Measurements from ENCODE around the gene MMP17.

MMP17 gene

GRCh38 chr12:131816495-131816894 is 11.7 kb upstream of the MMP17 start:
- Histone ChIP-seq H3K27me3 (peaks cover 0 to 6% (median 0%) of the 10 kb centered on the region in 11 experiments; a peak in 1 of 22 replicates), H3K4me1 (peaks cover 37 to 60% (median 54%) of the 10 kb centered on the region in 10 experiments), H3K36me3 (peaks cover 0 to 44% (median 11%) of the 10 kb centered on the region in 11 experiments; a peak in 10 of 22 replicates), H3K9me3 (replicated peaks in 1 of 11) (peaks cover 18 to 38% (median 26%) of the 10 kb centered on the region in 11 experiments), H3K4me3 (peak overlapping the region in 4 of 10 experiments; percentile 53 to 71 (median 60); a peak in 4 of 20 replicates), H3K4me2 (peak overlapping the region in 10 of 11 experiments; percentile 80 to 95 (median 90); a peak in 21 of 22 replicates), H3K27ac (peak overlapping the region in 9 of 11 experiments; percentile 70 to 92 (median 89); a peak in 15 of 22 replicates), H3K9ac (peak overlapping the region in 8 of 11 experiments; percentile 44 to 83 (median 72); a peak in 10 of 22 replicates), H4K20me1 (no peaks in the 10 kb centered on the region)
- no peak for TF ChIP-seq Cebpa-rat (IDR thresholded peaks at IDR 0.05)

- Histone ChIP-seq H3K27ac (peak overlapping the region in 10 of 11 experiments; percentile 37 to 92 (median 88); a peak in 19 of 22 replicates), H3K4me1 (peaks cover 37 to 64% (median 57%) of the 10 kb centered on the region in 10 experiments), H3K36me3 (peaks cover 0 to 36% (median 11%) of the 10 kb centered on the region in 11 experiments; a peak in 10 of 22 replicates), H3K9me3 (replicated peaks in 1 of 11) (peaks cover 16 to 30% (median 22%) of the 10 kb centered on the region in 11 experiments), H3K4me2 (peak overlapping the region; percentile 80 to 96 (median 90)), H3K9ac (peak overlapping the region; percentile 42 to 83 (median 68); a peak in 19 of 22 replicates), H3K27me3 (peaks cover 0 to 6% (median 0%) of the 10 kb centered on the region in 11 experiments; a peak in 1 of 22 replicates), H3K4me3 (peak overlapping the region in 9 of 10 experiments; percentile 35 to 71 (median 53); a peak in 17 of 20 replicates), H4K20me1 (no peaks in the 10 kb centered on the region)
- no peak for TF ChIP-seq Cebpa-rat (IDR thresholded peaks at IDR 0.05)
These were observed 11.0 kb upstream of the MMP17 start for GRCh38 chr12:131817241-131817640.

GRCh38 chr12:131818821-131819585 is 9.2 kb upstream of the MMP17 start:
- Histone ChIP-seq H3K4me3 (peak overlapping the region in 8 of 10 experiments; percentile 23 to 71 (median 55); a peak in 14 of 20 replicates), H3K9me3 (replicated peaks in 1 of 11) (peaks cover 0 to 12% (median 6%) of the 10 kb centered on the region in 11 experiments; a peak in 14 of 22 replicates)

GRCh38 chr12:131824450-131824849 is 3.7 kb upstream of the MMP17 start:
- Histone ChIP-seq H3K4me2 (no peak overlapping the region; a peak in 1 of 22 replicates), H3K9me3 (replicated peaks in 1 of 11) (no peaks in the 10 kb centered on the region), H3K27ac (no peak overlapping the region), H3K27me3 (peaks cover 11 to 20% (median 14%) of the 10 kb centered on the region in 11 experiments), H3K9ac (no peak overlapping the region), H4K20me1 (peaks cover 0 to 16% (median 10%) of the 10 kb centered on the region in 11 experiments; a peak in 18 of 22 replicates), H3K4me1 (peaks cover 13 to 66% (median 61%) of the 10 kb centered on the region in 10 experiments), H3K36me3 (no peaks in the 10 kb centered on the region), H3K4me3 (no peak overlapping the region)
- no peak for TF ChIP-seq Cebpa-rat (IDR thresholded peaks at IDR 0.05)

More at GRCh38 chr12:131818821-131819585, 9.2 kb upstream of the MMP17 start:
- H3K9ac ChIP-seq: peak overlapping the region in 10 of 11 experiments; percentile 34 to 83 (median 78); a peak in 19 of 22 replicates
- H3K27me3 ChIP-seq: peaks cover 0 to 6% (median 0%) of the 10 kb centered on the region in 11 experiments; a peak in 1 of 22 replicates
- H3K4me1 ChIP-seq: peaks cover 37 to 64% (median 57%) of the 10 kb centered on the region in 10 experiments
- peak in 9 of 11 experiments; percentile 71 to 98 (median 96); a peak in 17 of 22 replicates for TF ChIP-seq Cebpa-rat (IDR thresholded peaks at IDR 0.05)
- no peaks in the 10 kb centered on the region for H4K20me1 ChIP-seq
- peak overlapping the region; percentile 80 to 95 (median 90) for H3K4me2 ChIP-seq
- peak overlapping the region in 10 of 11 experiments; percentile 34 to 92 (median 88); a peak in 19 of 22 replicates for H3K27ac ChIP-seq
- peaks cover 0 to 19% (median 0%) of the 10 kb centered on the region in 11 experiments; a peak in 6 of 22 replicates for H3K36me3 ChIP-seq

GRCh38 chr12:131825146-131825892 is 2.9 kb upstream of the MMP17 start:
- H3K36me3 ChIP-seq: no peaks in the 10 kb centered on the region
- peak overlapping the region in 4 of 11 experiments; percentile 6 to 52 (median 34); a peak in 6 of 22 replicates for H3K27ac ChIP-seq
- peaks cover 18 to 66% (median 61%) of the 10 kb centered on the region in 10 experiments for H3K4me1 ChIP-seq
- H3K9me3 ChIP-seq (replicated peaks in 1 of 11): no peaks in the 10 kb centered on the region
- TF ChIP-seq Cebpa-rat (IDR thresholded peaks at IDR 0.05): no peak
- H3K4me2 ChIP-seq: peak overlapping the region in 10 of 11 experiments; percentile 7 to 81 (median 66); a peak in 19 of 22 replicates
- H3K27me3 ChIP-seq: peaks cover 20 to 29% (median 22%) of the 10 kb centered on the region in 11 experiments
- H3K4me3 ChIP-seq: no peak overlapping the region
- peak overlapping the region in 3 of 11 experiments; percentile 11 to 41 (median 15); a peak in 4 of 22 replicates for H3K9ac ChIP-seq
- peaks cover 0 to 25% (median 19%) of the 10 kb centered on the region in 11 experiments; a peak in 19 of 22 replicates for H4K20me1 ChIP-seq

GRCh38 chr12:131826097-131826928 is 1.9 kb upstream of the MMP17 start:
- peaks cover 30 to 39% (median 32%) of the 10 kb centered on the region in 11 experiments for H3K27me3 ChIP-seq
- no peaks in the 10 kb centered on the region for H3K36me3 ChIP-seq
- peaks cover 15 to 66% (median 61%) of the 10 kb centered on the region in 10 experiments; a peak in 19 of 20 replicates for H3K4me1 ChIP-seq
- no peak for TF ChIP-seq Cebpa-rat (IDR thresholded peaks at IDR 0.05)
- peak overlapping the region in 10 of 11 experiments; percentile 7 to 81 (median 66); a peak in 19 of 22 replicates for H3K4me2 ChIP-seq
- no peak overlapping the region for H3K4me3 ChIP-seq
- peak overlapping the region in 3 of 11 experiments; percentile 1 to 41 (median 32); a peak in 4 of 22 replicates for H3K9ac ChIP-seq
- peaks cover 0 to 35% (median 29%) of the 10 kb centered on the region in 11 experiments; a peak in 19 of 22 replicates for H4K20me1 ChIP-seq
- peak overlapping the region in 5 of 11 experiments; percentile 10 to 52 (median 34); a peak in 9 of 22 replicates for H3K27ac ChIP-seq
- no peaks in the 10 kb centered on the region for H3K9me3 ChIP-seq (replicated peaks in 1 of 11)

GRCh38 chr12:131828671-131829355 is 620 bp downstream of the MMP17 start:
- peaks cover 22 to 78% (median 70%) of the 10 kb centered on the region in 10 experiments; a peak in 19 of 20 replicates for H3K4me1 ChIP-seq
- H3K4me2 ChIP-seq: peak overlapping the region; percentile 91 to 100 (median 98)

More at GRCh38 chr12:131828671-131829355, 620 bp downstream of the MMP17 start:
- H3K27ac ChIP-seq: peak overlapping the region in 10 of 11 experiments; percentile 46 to 84 (median 80); a peak in 19 of 22 replicates
- H4K20me1 ChIP-seq: peaks cover 0 to 54% (median 48%) of the 10 kb centered on the region in 11 experiments; a peak in 19 of 22 replicates
- H3K9ac ChIP-seq: peak overlapping the region; percentile 73 to 88 (median 84)
- no peaks in the 10 kb centered on the region for H3K36me3 ChIP-seq
- peaks cover 49 to 57% (median 51%) of the 10 kb centered on the region in 11 experiments for H3K27me3 ChIP-seq
- TF ChIP-seq Cebpa-rat (IDR thresholded peaks at IDR 0.05): no peak
- H3K4me3 ChIP-seq: peak overlapping the region; percentile 68 to 85 (median 77)
- no peaks in the 10 kb centered on the region for H3K9me3 ChIP-seq (replicated peaks in 1 of 11)
